Breast epithelium (tissue), 3 donors: Measurements from ENCODE around the gene SERP2.

Source experiments
- POLR2A ChIP-seq: fragments of 450-650 bp; IDR thresholded peaks from one replicate; pipeline ENCODE4 v1.6.1; 2016; ENCODE audit warnings: antibody characterized with exemption, mild to moderate bottlenecking, moderate library complexity
- POLR2AphosphoS5 ChIP-seq, 3 donors: sonication (generic); formaldehyde crosslinking; IDR thresholded peaks; one replicate each; pipeline ENCODE4 v1.6.1; 2017; ENCODE audit warnings: antibody characterized with exemption in 3 of 3
- TF ChIP-seq, protein P1 (sequence below), 3 donors: fragments of 450-650 bp; IDR thresholded peaks; one replicate each; pipeline ENCODE4 v1.5.1; 2016 to 2017; ENCODE audit warnings: antibody characterized with exemption in 3 of 3, mild to moderate bottlenecking in 3 of 3, moderate library complexity in 3 of 3

DNA sequence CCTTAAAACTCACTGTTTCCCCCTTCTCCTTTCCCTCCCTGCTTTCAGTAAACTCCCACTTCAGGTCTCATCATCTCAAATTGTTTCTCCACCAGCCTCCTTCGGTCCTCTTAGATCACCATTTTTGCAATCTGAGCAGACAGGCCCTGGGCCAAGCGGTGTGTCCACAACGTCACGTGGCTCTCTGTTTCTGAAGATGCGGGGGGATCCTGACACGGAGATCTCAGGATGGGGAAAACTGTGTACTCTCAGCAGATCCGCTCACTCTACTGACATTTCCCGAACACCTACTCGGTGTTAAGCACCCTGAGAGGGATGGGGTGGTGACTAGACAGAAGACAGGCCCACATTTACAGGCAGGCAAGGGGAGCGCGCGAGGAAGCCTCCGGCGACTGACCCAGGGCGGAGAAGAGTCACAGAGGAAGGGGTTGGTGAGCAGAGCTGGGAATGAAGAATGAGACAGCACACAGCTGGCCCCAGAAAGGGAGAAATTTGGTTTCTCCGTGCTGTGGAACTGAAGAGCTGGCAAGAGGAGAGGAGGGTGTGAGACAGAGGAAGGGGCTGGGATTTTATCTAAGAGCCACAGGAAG, 38.8 kb downstream of the SERP2 start:
- no peak for TF ChIP-seq POLR2AphosphoS5 (IDR thresholded peaks at IDR 0.05)
- TF ChIP-seq, protein P1, sequence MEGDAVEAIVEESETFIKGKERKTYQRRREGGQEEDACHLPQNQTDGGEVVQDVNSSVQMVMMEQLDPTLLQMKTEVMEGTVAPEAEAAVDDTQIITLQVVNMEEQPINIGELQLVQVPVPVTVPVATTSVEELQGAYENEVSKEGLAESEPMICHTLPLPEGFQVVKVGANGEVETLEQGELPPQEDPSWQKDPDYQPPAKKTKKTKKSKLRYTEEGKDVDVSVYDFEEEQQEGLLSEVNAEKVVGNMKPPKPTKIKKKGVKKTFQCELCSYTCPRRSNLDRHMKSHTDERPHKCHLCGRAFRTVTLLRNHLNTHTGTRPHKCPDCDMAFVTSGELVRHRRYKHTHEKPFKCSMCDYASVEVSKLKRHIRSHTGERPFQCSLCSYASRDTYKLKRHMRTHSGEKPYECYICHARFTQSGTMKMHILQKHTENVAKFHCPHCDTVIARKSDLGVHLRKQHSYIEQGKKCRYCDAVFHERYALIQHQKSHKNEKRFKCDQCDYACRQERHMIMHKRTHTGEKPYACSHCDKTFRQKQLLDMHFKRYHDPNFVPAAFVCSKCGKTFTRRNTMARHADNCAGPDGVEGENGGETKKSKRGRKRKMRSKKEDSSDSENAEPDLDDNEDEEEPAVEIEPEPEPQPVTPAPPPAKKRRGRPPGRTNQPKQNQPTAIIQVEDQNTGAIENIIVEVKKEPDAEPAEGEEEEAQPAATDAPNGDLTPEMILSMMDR (IDR thresholded peaks at IDR 0.05) = no peak
- no peak for TF ChIP-seq POLR2A
